Stomach (tissue), 9 donors: ENCODE data around the gene CCDC183. TPM values are rescaled to one million over a fixed set of nuclear protein-coding genes. Genes with fewer than 3 reads are reported as not detected.

Source experiments
- DNase-seq, 2 donors: peaks; one replicate each; pipeline versions ENCODE4 v3.0.0 to v3.0.0-alpha.2; 2013 to 2019
- H3K27ac ChIP-seq, 5 donors: fragments of 200-600 bp in 4 of 5; sonication (generic) in 4 of 5; one replicate each; pipeline ENCODE4 v1.5.1; 2013 to 2019; ENCODE audit warnings: mild to moderate bottlenecking in 1 of 5, moderate library complexity in 1 of 5
- H3K27me3 ChIP-seq, 3 donors: fragments of 200-600 bp; sonication (generic); one replicate each; pipeline ENCODE4 v1.5.1; 2017 to 2019; ENCODE audit warnings: mixed run types in 1 of 3
- H3K36me3 ChIP-seq, 4 donors: fragments of 200-600 bp; sonication (generic); 1 replicate in 3 of 4; 2 replicates in 1 of 4; pipeline ENCODE4 v1.5.1; 2016 to 2019
- H3K4me1 ChIP-seq, 4 donors: fragments of 200-600 bp; sonication (generic); one replicate each; pipeline ENCODE4 v1.5.1; 2016 to 2019
- H3K4me3 ChIP-seq, 4 donors: fragments of 200-600 bp; sonication (generic) in 3 of 4; one replicate each; pipeline ENCODE4 v1.5.1; 2016 to 2019; ENCODE audit warnings: mild to moderate bottlenecking in 1 of 4
- H3K9me3 ChIP-seq, 4 donors: fragments of 200-600 bp; sonication (generic); one replicate each; pipeline ENCODE4 v1.5.1; 2016 to 2019
- CTCF ChIP-seq, 7 experiments: fragments of 450-650 bp in 4 of 7; fragments of 200-600 bp in 3 of 7; sonication (generic) in 3 of 7; IDR thresholded peaks; one replicate each; pipeline ENCODE4 v1.5.1; 2016 to 2019; ENCODE audit warnings: antibody characterized with exemption in 7 of 7, control low read depth in 2 of 7, mild to moderate bottlenecking in 1 of 7
- EP300 ChIP-seq: sonication (generic); formaldehyde crosslinking; IDR thresholded peaks from one replicate; pipeline ENCODE4 v1.6.1; 2017; ENCODE audit warnings: antibody characterized with exemption
- POLR2A ChIP-seq, 4 donors: fragments of 450-650 bp; IDR thresholded peaks; one replicate each; pipeline ENCODE4 v1.6.1; 2016; ENCODE audit warnings: antibody characterized with exemption in 4 of 4, control low read depth in 2 of 4, mild to moderate bottlenecking in 1 of 4, moderate library complexity in 1 of 4
- POLR2AphosphoS5 ChIP-seq, 3 donors: sonication (generic); formaldehyde crosslinking; IDR thresholded peaks; one replicate each; pipeline ENCODE4 v1.6.1; 2016; ENCODE audit warnings: antibody characterized with exemption in 3 of 3
- WGBS, 5 donors: extraction: QIAGEN DNeasy Blood & Tissue Kit in 3 of 5; methylation state at CpG; one replicate each; pipeline versions ENCODE4 v1.1.5 to v1.1.7; 2013 to 2018; 5-methylcytosine and 5-hydroxymethylcytosine counted together
- intact Hi-C: fragments of 100-400 bp; cut with DNase I; formaldehyde crosslinking; loops from one replicate; pipeline ENCODE4 v1.15.1; 2023; ENCODE audit warnings: low total_unique reads
- polyA plus RNA-seq, 3 donors: library from polyadenylated mRNA; stranded (reverse); fragments of 200-250 nt; gene quantifications; one replicate each; pipeline ENCODE4 v1.2.3, GENCODE V29; 2013
- total RNA-seq, 5 donors: library from RNA; depleted of rRNA; stranded (reverse); fragments of >200 nt; gene quantifications; one replicate each; pipeline versions ENCODE4 v1.1.0 to v1.2.3, GENCODE V29; 2014 to 2016
- donor health status: healthy with polysubstance abuse.
- donor health status: Bipolar disorder and iron deficiency.
- donor health status: healthy.

CCDC183 gene
- total and polyA plus RNA-seq, 8 donors, result 1.2 to 53.0 (median 4.7) TPM

DNA sequence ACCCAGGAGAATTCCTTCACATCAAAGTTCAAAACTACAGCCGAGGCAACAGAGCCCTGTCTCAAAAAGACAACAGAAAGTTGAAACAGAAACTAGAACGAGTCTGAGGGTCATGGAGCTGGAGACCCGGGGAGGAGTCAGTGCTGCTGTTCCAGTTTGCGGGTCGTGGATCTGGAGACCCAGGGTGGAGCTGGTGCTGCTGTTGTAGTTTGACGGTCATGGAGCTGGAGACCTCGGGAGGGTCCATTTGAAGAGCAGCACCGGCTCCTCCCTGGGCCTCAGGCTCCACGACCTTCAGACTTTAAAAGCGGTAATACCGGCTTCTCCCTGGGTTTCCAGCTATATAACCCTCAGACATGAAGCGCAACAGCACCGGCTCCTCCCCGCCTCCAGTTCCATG, 18.8 kb upstream of the CCDC183 start:
- TF ChIP-seq POLR2A (IDR thresholded peaks at IDR 0.05) (no peak), EP300 (no peak), CTCF (IDR thresholded peaks at IDR 0.05) (no peak), POLR2AphosphoS5 (IDR thresholded peaks at IDR 0.05) (no peak)
- H3K4me3 ChIP-seq, result no peak overlapping the region
- H3K27me3 ChIP-seq, result no peaks in the 10 kb centered on the region
- H3K27ac ChIP-seq, result no peak overlapping the region
- WGBS, 5 donors, result 30 to 66% (median 49%) methylated on average over 14 of the region's 14 CpGs
- no peaks in the 10 kb centered on the region for H3K36me3 ChIP-seq
- intact Hi-C loops, result no loop called here
- DNase-seq, result peak in 1 of 2 donors; percentile 66
- peaks cover 0 to 5% (median 0%) of the 10 kb centered on the region in 4 donors for H3K4me1 ChIP-seq
- H3K9me3 ChIP-seq, result peaks cover 0 to 7% (median 6%) of the 10 kb centered on the region in 4 donors

DNA sequence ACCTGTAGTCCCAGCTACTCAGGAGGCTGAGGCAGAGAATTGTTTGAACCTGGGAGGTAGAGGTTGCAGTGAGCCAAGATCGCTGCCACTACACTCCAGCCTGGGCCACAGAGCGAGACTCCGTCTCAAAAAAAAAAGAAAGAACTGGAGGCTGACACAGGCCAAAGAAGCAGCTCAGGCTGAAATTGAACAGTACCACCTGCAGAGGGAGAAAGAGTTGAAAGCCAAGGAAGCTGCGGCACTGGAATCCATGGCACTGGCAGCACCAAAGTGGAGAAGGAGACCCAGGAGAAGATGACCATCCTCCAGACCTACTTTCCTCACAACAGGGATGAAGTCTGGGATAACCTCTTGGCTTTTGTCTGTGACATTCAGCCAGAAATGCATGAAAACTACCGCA, 16.3 kb upstream of the CCDC183 start:
- no peaks in the 10 kb centered on the region for H3K27me3 ChIP-seq
- no peak overlapping the region for H3K4me3 ChIP-seq
- H3K9me3 ChIP-seq, result no peaks in the 10 kb centered on the region
- no peak for DNase-seq
- no peaks in the 10 kb centered on the region for H3K36me3 ChIP-seq
- H3K4me1 ChIP-seq, result peaks cover 0 to 5% (median 0%) of the 10 kb centered on the region in 4 donors
- intact Hi-C loops, result no loop called here
- TF ChIP-seq CTCF (IDR thresholded peaks at IDR 0.05) (no peak), POLR2AphosphoS5 (IDR thresholded peaks at IDR 0.05) (no peak), POLR2A (IDR thresholded peaks at IDR 0.05) (no peak), EP300 (no peak)
- 72 to 80% (median 75%) methylated on average over 5 of the region's 5 CpGs for WGBS, 5 donors
- H3K27ac ChIP-seq, result no peak overlapping the region

DNA sequence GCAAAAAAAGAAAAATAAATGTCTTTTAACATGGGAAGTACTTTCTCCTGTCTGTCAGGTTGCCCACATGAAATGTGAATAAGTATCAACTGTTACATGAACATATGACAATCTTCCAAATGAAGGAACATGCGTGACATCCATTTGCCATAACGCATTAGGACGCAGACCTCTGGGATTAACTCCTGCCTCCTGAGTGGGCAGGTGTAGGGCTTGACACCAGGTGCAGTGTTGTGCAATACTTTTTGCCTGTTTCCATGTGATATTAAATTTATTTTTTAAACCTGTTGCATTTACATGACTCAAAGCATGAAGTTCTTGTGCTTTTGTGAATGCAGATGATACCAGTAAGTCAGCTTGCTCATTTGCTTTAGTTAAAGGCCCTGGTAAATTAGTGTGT, 13.7 kb upstream of the CCDC183 start:
- no peak overlapping the region for H3K27ac ChIP-seq
- no peaks in the 10 kb centered on the region for H3K9me3 ChIP-seq
- WGBS, 5 donors, result 91 to 96% (median 94%) methylated on average over 3 of the region's 3 CpGs
- no peaks in the 10 kb centered on the region for H3K36me3 ChIP-seq
- no peak overlapping the region for H3K4me3 ChIP-seq
- no peak for DNase-seq
- H3K4me1 ChIP-seq, result peaks cover 0 to 3% (median 2%) of the 10 kb centered on the region in 4 donors
- intact Hi-C loops, result no loop called here
- no peaks in the 10 kb centered on the region for H3K27me3 ChIP-seq
- TF ChIP-seq EP300, result no peak
- no peak for TF ChIP-seq CTCF (IDR thresholded peaks at IDR 0.05)
- TF ChIP-seq POLR2A (IDR thresholded peaks at IDR 0.05), result no peak
- TF ChIP-seq POLR2AphosphoS5 (IDR thresholded peaks at IDR 0.05), result no peak

DNA sequence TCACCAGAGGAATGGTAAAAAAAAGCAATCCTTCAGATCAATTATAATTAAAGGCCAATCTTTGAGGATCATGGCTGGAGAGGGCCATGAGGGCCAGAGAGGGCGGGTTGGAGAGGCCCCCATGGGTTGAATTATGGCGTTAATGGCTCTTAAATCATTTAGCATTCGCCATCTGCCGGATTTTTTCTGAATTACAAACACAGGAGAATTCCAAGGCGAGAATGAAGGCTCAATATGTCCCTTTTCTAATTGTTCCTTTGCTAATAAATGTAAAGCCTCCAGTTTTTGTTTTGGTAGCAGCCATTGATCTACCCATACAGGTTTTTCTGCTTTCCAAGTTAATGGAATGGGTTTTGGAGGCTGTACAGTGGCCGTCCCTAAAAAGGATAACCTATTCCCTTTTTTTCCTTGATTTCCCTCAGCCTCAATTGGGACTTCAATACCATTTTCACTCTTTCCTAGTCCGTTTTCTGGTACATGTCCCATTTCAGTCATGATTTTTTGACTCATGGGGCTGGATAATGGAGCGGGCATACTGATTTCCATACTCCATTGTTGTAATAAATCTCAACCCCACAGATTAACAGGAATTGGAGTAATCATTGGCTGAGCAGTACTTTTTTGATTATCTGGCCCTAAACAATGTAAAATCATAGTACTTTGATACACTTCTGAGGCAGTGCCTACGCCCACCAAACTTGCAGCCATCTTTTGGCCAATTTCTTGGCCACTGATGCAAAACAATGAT, 11.7 kb upstream of the CCDC183 start:
- no peaks in the 10 kb centered on the region for H3K36me3 ChIP-seq
- peaks cover 4 to 22% (median 19%) of the 10 kb centered on the region in 4 donors for H3K4me1 ChIP-seq
- TF ChIP-seq POLR2AphosphoS5 (IDR thresholded peaks at IDR 0.05) (no peak), CTCF (IDR thresholded peaks at IDR 0.05) (peak in 4 of 7 experiments; percentile 40 to 63 (median 53))
- no peaks in the 10 kb centered on the region for H3K9me3 ChIP-seq
- H3K27ac ChIP-seq, result no peak overlapping the region
- intact Hi-C loops, result no loop called here
- WGBS, 5 donors, result 25 to 42% (median 33%) methylated on average over 9 of the region's 9 CpGs
- H3K27me3 ChIP-seq, result no peaks in the 10 kb centered on the region
- DNase-seq, result peak in 1 of 2 donors; percentile 57
- H3K4me3 ChIP-seq, result no peak overlapping the region
